ENCODE data around the gene ZSCAN12. TPM values are rescaled to one million over a fixed set of nuclear protein-coding genes. Genes with fewer than 3 reads are reported as not detected.

Gene ZSCAN12
- polyA plus RNA-seq, 1 donor (not counting 4 experiments of a cell fraction or from before 2014, with no cell fraction given): 4.0 TPM

- H3K9me1 ChIP-seq (ENCODE audit: control insufficient read depth, extremely low read depth, insufficient read depth, low read length): no peaks in the 10 kb centered on the region
- TF ChIP-seq CTCF (optimal IDR thresholded peaks at IDR 0.05 in 1 of 3, IDR thresholded peaks at IDR 0.05 in 1 of 3, conservative IDR thresholded peaks at IDR 0.05 in 1 of 3; ENCODE audit: extremely low read depth in 1 of 3, insufficient read depth in 2 of 3, low read length in 3 of 3) (no peak), EZH2 (IDR thresholded peaks at IDR 0.05; ENCODE audit: low read length) (no peak)
- dilution Hi-C loops (cut with MboI; ENCODE audit: extremely low pct_ligation_motif_present, low sequenced_read_pairs): no loop called here
These were observed 36.9 kb upstream of the ZSCAN12 start for GRCh38 chr6:28436404-28436803.

GRCh38 chr6:28433119-28433518 lies 33.6 kb upstream of the ZSCAN12 start:
- H3K36me3 ChIP-seq (ENCODE audit: control insufficient read depth in 2 of 2, extremely low read depth in 1 of 2, insufficient read depth in 2 of 2, low read length in 2 of 2): peaks cover 0 to 2% of the 10 kb centered on the region in 2 experiments
- dilution Hi-C loops (cut with MboI; ENCODE audit: extremely low pct_ligation_motif_present, low sequenced_read_pairs): no loop called here
- H3K4me1 ChIP-seq (ENCODE audit: control insufficient read depth, extremely low read depth, insufficient read depth, low read length): no peaks in the 10 kb centered on the region
- H4K20me1 ChIP-seq (ENCODE audit: control insufficient read depth, extremely low read depth, insufficient read depth, low read length): no peaks in the 10 kb centered on the region
- no peaks in the 10 kb centered on the region for H3K27me3 ChIP-seq (ENCODE audit: control insufficient read depth, extremely low read depth, insufficient read depth, low read length)
- no peak overlapping the region for H3K4me2 ChIP-seq (ENCODE audit: control insufficient read depth, extremely low read depth, insufficient read depth, low read depth, low read length)
- no peaks in the 10 kb centered on the region for H3K9me3 ChIP-seq (ENCODE audit: control insufficient read depth, low read depth, low read length)
- no peak overlapping the region for H2AFZ ChIP-seq (ENCODE audit: control insufficient read depth, low read length)
- no peaks in the 10 kb centered on the region for H3K79me2 ChIP-seq (ENCODE audit: control insufficient read depth, insufficient read depth, low read length)
- H3K9ac ChIP-seq (ENCODE audit: control insufficient read depth, extremely low read depth, insufficient read depth, low read length): no peak overlapping the region
- H3K4me3 ChIP-seq (ENCODE audit: control insufficient read depth in 2 of 3, extremely low read depth in 1 of 3, insufficient read depth in 2 of 3, low read depth in 1 of 3, low read length in 3 of 3): no peak overlapping the region
- H3K9me1 ChIP-seq (ENCODE audit: control insufficient read depth, extremely low read depth, insufficient read depth, low read length): no peaks in the 10 kb centered on the region
- FAIRE-seq (no peak), DNase-seq (ENCODE audit: low read depth, low spot score) (no peak)
- H3K27ac ChIP-seq (ENCODE audit: control insufficient read depth, insufficient read depth, low read length): no peak overlapping the region
- no peak for TF ChIP-seq CTCF (optimal IDR thresholded peaks at IDR 0.05 in 1 of 3, IDR thresholded peaks at IDR 0.05 in 1 of 3, conservative IDR thresholded peaks at IDR 0.05 in 1 of 3; ENCODE audit: extremely low read depth in 1 of 3, insufficient read depth in 2 of 3, low read length in 3 of 3)
- no peak for TF ChIP-seq EZH2 (IDR thresholded peaks at IDR 0.05; ENCODE audit: low read length)

More at GRCh38 chr6:28436404-28436803, 36.9 kb upstream of the ZSCAN12 start:
- peaks cover 0 to 2% of the 10 kb centered on the region in 2 experiments for H3K36me3 ChIP-seq (ENCODE audit: control insufficient read depth in 2 of 2, extremely low read depth in 1 of 2, insufficient read depth in 2 of 2, low read length in 2 of 2)
- no peaks in the 10 kb centered on the region for H3K27me3 ChIP-seq (ENCODE audit: control insufficient read depth, extremely low read depth, insufficient read depth, low read length)
- H3K4me3 ChIP-seq (ENCODE audit: control insufficient read depth in 2 of 3, extremely low read depth in 1 of 3, insufficient read depth in 2 of 3, low read depth in 1 of 3, low read length in 3 of 3): no peak overlapping the region
- no peak overlapping the region for H3K9ac ChIP-seq (ENCODE audit: control insufficient read depth, extremely low read depth, insufficient read depth, low read length)
- DNase-seq (ENCODE audit: low read depth, low spot score) (no peak), FAIRE-seq (no peak)
- H2AFZ ChIP-seq (ENCODE audit: control insufficient read depth, low read length): no peak overlapping the region
- no peak overlapping the region for H3K27ac ChIP-seq (ENCODE audit: control insufficient read depth, insufficient read depth, low read length)
- no peaks in the 10 kb centered on the region for H3K79me2 ChIP-seq (ENCODE audit: control insufficient read depth, insufficient read depth, low read length)
- no peaks in the 10 kb centered on the region for H3K4me1 ChIP-seq (ENCODE audit: control insufficient read depth, extremely low read depth, insufficient read depth, low read length)
- no peaks in the 10 kb centered on the region for H3K9me3 ChIP-seq (ENCODE audit: control insufficient read depth, low read depth, low read length)
- H3K4me2 ChIP-seq (ENCODE audit: control insufficient read depth, extremely low read depth, insufficient read depth, low read depth, low read length): no peak overlapping the region
- H4K20me1 ChIP-seq (ENCODE audit: control insufficient read depth, extremely low read depth, insufficient read depth, low read length): no peaks in the 10 kb centered on the region

All from keratinocyte (primary cell).